UCSD-AML1 (cell line): ENCODE measurements around the gene BCL11B.

Experiments used
- DNase-seq: peaks from one replicate; lab custom pipeline; 2025; ENCODE audit not compliant: unreplicated experiment; lab: John Stamatoyannopoulos, UW

The BCL11B gene

DNA sequence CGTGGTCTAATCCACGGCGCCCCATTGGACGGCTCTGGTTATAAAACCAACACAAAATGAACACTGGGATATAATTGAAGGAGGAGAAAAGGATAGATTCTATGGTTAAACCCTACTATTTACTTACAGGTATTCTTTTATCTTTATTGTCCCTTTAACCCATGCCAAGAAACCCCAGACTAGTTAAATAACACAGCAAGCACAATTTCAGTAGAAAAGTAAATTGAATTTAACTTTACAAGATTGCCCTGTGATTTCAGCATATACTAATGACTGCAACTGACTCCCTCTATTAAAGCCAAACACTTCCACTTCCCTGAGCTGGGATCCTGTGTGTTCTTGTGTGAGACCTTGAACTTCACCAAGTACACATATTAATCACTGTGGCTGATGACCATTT is 45.3 kb downstream of the BCL11B start:
- DNase-seq: no peak

DNA sequence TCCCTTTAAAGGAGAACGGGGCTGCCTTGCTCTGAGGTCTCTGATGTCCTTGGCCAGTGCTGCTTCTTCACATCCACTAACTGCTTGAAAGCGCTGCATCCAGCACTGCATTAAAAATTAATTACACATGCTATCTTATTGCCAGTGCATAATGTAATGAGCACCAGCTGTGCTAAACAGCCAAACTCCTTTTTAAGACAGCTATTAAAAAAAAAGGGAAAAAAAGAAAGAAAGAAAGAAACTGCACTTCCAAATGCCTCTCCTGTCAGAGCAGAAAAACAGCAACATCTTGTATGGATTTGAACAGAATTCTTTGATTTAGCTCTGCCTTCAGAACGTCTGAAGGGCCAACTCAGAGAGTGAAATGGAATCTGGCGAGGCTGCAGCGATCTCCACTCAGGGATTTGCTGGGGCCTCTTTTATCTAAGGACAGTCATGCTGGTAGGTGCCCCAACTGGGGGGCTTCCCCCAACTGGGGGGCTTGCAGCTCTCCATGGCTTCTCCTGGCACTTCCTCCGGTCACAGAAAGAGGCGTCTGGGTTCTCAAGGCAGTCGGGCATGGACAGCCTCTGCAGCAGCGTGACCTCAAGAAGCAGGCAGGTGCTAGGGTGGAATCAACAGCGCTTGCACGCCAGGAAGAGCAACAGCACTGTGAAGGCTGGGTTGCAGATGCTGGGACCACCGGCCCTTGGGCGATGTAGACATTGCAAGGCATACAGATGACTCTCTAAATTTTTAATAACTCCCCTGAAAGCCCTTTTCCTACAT is 46.4 kb downstream of the BCL11B start:
- no peak for DNase-seq

DNA sequence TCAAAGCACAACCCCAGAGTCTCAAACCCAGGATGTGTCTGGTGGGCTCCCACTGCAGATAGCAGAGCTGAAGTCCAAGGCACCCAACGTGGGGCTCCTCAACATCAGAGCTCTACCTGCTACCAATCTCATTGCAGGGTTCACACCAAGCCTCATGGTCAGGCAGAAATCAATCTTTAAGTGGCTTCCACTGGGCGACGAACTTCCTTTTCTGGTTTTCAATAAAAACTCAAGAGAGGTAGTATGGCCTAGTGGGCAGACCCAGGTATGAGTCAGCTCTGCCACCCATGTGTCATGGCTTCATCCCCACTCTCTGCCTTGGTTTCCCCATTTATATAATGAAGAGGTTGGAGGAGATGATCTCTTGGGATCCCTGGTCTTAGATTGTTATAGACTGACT is 47.0 kb downstream of the BCL11B start:
- no peak for DNase-seq

DNA sequence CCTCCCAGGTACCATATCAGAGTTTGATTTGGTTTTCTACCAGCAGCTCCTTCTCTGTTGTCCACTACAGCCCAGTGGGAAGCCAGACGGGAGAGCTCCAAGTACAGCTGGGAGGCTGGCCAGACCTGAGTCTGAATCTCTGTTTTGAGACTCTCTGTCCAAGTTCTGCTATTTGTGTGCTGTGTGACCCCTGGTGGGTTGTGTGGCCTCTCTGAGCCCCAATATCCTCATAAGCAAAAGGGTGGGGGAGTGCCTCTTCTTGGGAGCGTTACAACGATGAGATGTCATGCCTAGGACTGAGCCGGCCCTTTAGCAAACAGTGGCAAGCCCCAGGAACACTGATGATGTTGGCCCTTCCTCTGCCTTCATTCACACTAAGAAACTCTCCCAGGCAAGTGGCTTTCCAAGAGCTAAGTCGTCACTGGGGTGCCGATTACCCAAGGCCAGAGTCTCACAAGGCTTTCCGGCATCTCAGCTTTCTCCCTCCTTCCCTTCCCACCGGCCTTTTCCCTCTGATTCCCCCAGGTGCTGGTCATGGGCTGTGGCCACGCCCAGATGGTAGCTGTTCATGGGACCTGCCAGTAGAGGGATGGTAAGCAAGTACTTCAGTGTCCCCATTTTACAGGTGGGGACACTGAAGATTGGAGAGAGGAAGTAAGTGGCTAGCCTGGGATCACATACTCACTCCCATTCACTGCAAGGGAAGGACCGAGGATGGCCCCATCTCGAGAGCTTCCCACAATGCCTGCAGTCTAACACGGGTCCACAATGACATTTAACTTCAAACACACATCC is 47.7 kb downstream of the BCL11B start:
- no peak for DNase-seq

- no peak for DNase-seq
Observed at GRCh38 chr14:99221445-99221844, 50.6 kb downstream of the BCL11B start.

DNA sequence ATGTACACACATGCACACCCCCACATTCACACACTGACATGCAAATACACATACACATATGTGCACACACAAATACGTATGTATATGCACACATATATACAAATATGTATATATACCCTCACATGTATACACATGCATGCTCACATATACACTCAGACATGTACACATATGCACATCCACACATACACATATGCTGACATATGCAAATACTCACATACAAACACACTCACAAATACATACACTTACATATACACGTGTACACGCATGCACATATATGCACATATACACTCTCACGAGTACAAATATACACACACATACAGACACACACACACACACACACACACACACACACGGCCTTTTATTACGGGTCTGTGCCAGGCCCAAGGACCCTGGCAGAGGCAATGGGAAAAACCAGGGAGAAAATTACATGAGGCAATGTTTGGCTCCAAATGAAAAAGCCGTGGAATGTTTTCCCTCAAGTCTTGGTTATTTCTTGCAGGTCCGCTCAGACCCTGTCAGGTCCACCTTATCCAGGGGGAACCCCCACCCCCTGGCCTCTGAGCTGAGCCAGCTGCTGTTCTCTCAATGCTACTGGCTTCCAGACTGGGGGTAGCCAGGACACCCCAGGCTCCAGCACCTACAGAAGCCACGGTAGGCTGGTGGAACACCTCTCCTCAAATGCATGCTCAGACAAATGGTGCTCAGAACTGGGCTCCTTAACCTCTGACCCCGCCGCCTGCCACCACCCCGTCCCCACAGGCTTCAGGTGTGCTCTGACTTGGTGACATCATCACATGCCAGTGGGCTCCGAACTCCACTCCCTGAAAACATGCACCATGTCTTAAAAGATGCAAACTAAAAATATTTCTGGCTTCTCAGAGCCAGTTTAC is 54.7 kb downstream of the BCL11B start:
- DNase-seq: no peak

- DNase-seq: no peak
Observed at GRCh38 chr14:99216191-99216590, 55.8 kb downstream of the BCL11B start.

DNA sequence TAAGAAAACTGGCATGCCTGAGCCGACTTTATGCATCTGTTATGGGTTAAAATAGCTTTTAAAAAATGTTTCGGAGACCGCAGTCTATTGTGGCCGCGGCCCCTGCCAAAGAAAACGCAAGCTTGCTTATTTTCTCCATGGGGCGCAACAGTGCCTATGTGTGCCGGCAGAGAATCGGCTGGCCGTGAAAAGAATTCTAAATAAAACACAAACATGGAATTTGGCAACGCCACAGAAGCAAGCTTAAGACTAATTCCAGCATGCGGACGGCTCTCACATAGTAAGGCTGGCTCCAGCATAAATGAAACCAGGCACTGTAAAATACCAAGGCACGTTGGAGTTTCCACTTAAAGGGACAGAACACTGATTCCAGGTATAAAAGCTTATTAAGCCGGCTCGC is 56.7 kb downstream of the BCL11B start:
- no peak for DNase-seq

- no peak for DNase-seq
Observed at GRCh38 chr14:99214701-99215100, 57.3 kb downstream of the BCL11B start.

GRCh38 chr14:99213527-99213971 is 58.4 kb downstream of the BCL11B start:
- DNase-seq: no peak

GRCh38 chr14:99213101-99213500 is 58.9 kb downstream of the BCL11B start:
- no peak for DNase-seq

DNA sequence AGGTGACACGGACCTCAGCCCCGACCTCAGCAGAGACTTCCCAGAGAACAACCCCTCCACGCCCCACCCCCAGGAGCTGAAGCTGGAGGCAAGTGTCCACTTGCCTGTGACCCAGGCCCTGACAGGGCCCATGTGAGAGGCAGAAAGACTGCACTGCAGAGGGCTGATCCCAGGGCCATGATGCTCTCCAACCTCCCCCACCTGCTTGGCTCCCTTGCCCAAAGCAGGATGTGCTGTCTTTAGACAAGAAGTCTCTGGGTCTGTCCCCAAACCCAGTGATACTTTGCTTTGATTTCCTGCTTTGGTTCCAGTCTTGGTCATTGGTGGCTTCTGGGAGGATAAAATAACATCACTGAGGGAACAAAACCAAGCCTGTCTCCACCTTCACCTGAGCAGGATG is 59.4 kb downstream of the BCL11B start:
- no peak for DNase-seq

DNA sequence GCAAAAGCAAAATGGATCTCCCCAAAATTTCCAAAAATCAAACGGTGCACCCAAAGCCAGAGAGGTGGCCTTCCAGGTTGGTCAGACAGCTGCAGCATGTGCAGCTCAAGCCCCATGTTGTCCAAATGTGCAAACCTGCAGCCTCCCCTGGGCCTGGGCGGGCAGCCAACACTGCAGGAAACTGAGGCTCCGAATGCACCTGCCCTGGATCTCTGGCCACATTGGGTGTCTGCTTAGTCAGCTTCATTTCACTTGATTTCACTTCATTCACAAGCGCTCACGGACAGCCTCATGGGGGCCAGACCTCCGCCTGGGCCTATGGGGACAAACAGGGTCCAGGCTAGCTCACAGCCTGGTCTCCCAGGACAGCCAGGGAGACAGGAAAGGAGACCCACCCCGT is 59.8 kb downstream of the BCL11B start:
- DNase-seq: no peak

GRCh38 chr14:99211410-99211809 is 60.6 kb downstream of the BCL11B start:
- no peak for DNase-seq

GRCh38 chr14:99210333-99210732 is 61.7 kb downstream of the BCL11B start:
- DNase-seq: no peak

- DNase-seq: no peak
Observed at GRCh38 chr14:99209409-99209808, 62.6 kb downstream of the BCL11B start.

DNA sequence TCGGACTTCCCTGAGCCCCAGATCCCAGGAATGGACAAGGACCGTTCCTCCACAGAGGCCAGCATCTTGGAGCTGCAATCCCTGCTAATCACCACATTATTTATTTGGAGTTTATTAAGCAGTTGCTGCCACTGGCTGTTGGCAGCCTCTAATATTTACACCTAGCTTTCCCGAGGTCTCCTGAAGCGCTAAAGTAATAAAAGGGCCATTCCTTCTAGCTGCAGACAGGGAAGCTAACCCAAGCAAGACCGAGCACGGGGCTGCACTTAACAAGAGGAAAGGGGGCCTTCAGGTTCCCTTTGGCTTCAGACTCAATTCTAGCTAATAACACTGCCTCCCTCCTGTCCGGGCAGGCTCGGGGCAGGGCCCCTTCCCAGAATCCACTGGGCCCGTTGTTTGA is 63.7 kb downstream of the BCL11B start:
- no peak for DNase-seq

DNA sequence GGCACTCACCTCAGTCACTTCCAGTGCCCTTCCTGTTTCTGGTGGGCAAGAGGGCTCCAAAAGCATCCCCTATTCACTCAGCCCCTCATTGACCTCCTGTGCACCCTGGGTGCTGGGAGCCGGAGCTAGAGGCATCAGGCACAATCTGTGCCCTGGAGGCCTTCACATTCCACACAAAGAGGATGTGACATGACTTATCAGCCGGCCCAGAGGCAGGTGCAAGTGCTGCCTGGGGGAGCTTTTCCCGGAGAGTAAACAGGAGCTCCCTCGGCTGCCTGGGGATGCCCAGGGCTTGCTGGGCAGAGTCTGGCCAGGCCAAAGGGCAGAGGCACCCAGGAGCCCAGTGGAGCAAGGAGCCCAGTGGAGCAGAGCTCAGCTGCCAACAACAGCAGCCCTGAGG is 64.5 kb downstream of the BCL11B start:
- no peak for DNase-seq

GRCh38 chr14:99206090-99206489 is 65.9 kb downstream of the BCL11B start:
- no peak for DNase-seq

DNA sequence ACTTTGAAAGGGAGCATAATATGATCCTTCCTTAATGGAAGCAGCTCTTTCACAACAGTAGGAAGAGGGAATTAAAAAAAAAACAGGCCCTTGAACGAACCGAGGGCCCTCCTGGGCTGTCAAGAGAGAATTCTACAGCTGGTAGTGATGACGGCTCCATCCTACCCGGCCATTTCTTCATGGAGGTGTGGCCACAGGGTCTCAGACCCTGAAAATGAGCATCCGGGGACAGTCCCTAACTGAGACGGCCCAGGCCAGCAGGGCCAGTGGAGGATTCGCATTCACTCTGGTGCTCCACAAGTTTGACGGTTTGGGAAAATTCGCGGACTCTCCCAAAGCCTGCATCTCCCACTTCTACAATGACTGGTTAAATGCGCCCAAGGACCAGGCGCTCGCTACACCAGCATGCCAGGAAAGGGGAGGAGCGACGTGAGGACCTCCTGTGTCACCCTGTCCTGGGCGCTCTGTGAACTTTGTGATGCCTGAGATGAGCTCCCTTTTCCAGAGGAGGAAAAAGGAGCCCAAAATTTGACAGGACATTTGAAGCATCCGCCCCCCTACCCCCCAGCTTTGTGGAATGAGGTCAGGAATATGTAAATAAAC is 66.8 kb downstream of the BCL11B start:
- no peak for DNase-seq

GRCh38 chr14:99203801-99204200 is 68.2 kb downstream of the BCL11B start:
- no peak for DNase-seq
